Activated T-helper 17 cell treated with anti-CD3 and anti-CD28 coated beads, Interleukin-2, amount 50 U/mL, for 72 hours (primary cell): ENCODE results near the gene KCND3. TPM values are rescaled to one million over a fixed set of nuclear protein-coding genes. Genes with fewer than 3 reads are reported as not detected.
"Not testable (repeated sequence)": the region's sequence is repeated elsewhere in the genome, so short reads cannot be mapped to it uniquely, and the experiment has no call there.

ENCODE experiments used
- ATAC-seq: fragments of 150-1000 bp; cut with Tn5 transposase; replicated peaks from 2 replicates; pipeline ENCODE4 v1.10.0; 2021; ENCODE audit warnings: mild to moderate bottlenecking, moderate library complexity
- H3K27ac Mint-ChIP-seq: one replicate; pipeline ENCODE4 v1.8.0; 2022; ENCODE audit warnings: mixed read lengths
- H3K27me3 Mint-ChIP-seq: one replicate; pipeline ENCODE4 v1.8.0; 2022; ENCODE audit warnings: mixed read lengths
- H3K36me3 Mint-ChIP-seq: one replicate; pipeline ENCODE4 v1.8.0; 2022; ENCODE audit warnings: low read depth, mild to moderate bottlenecking, mixed read lengths
- H3K4me1 Mint-ChIP-seq: one replicate; pipeline ENCODE4 v1.8.0; 2022; ENCODE audit warnings: mixed read lengths
- H3K4me3 Mint-ChIP-seq: one replicate; pipeline ENCODE4 v1.8.0; 2022; ENCODE audit warnings: mild to moderate bottlenecking, mixed read lengths
- H3K9me3 Mint-ChIP-seq: one replicate; pipeline ENCODE4 v1.8.0; 2022; ENCODE audit warnings: mixed read lengths
- total RNA-seq, 2 donors: library from RNA; stranded (reverse); gene quantifications; one replicate each; pipeline ENCODE4 v1.2.3, GENCODE V29; 2022

The KCND3 gene
- total RNA-seq, 2 donors from 2014 or later, result not detected

DNA sequence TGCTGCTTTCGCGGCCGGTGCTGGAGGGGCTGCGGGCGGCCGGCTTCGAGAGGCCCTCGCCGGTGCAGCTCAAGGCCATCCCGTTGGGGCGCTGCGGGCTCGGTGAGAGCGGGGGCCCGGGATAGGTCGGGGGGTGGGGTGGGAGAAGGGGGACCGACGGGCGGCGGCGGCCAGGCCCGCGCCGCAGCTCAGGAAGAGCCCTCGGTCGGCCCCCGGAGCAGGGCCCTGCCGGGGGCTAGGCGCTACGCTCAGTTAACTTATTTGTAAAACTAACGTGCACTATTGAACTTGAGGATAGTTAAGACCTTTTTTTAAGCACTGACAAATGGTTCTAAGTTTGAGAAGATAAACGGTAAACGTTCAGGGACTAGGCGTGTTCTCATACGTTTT is 233.3 kb downstream of the KCND3 start:
- H3K4me3 Mint-ChIP-seq, result peak overlapping the region; percentile 89
- peaks cover 29% of the 10 kb centered on the region for H3K4me1 Mint-ChIP-seq
- no peaks in the 10 kb centered on the region for H3K9me3 Mint-ChIP-seq
- H3K36me3 Mint-ChIP-seq, result peaks cover 49% of the 10 kb centered on the region
- H3K27me3 Mint-ChIP-seq, result no peaks in the 10 kb centered on the region
- H3K27ac Mint-ChIP-seq, result peak overlapping the region; percentile 90
- ATAC-seq, result peak; percentile 25

DNA sequence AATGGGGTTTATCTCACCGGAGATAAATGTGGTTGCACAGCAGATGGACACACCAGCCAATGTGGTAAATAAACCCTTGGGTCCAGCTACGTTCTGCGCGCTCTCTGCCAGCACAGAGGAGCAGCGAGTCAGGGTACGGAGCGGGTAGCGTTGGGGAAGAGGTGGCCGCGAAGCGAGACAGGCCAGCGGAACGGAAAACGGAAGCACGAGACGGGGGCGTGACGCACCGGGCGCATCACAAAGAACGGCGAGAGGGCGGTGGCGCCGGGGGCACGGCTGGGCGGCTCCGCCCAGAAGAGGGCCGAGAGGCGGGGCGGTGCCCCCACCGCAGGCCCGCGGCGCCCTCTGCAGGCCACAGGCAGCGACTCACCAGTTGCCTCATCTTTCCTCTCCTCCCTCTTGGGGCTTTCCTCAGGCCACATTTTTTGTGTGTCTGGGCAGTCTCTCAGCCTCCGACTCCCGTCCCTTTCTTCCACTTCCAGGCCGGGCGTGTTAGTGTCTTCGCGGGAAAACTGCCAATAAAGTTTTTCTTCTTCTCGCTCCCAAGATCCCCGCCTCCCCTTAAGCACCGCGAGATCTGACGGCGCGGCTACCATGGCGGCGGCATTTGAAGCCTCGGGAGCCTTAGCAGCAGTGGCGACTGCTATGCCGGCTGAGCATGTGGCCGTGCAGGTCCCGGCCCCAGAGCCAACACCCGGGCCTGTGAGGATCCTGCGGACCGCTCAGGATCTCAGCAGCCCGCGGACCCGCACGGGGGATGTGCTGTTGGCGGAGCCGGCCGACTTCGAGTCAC is 233.9 kb downstream of the KCND3 start, which contains the start of gene DDX20:
DDX20 (plus strand) TSS at position 571 of the 793 bp plus-strand sequence; CDS start at position 595, 24 bp downstream.
- peak; percentile 93 for ATAC-seq
- Mint-ChIP-seq H3K36me3 (peaks cover 43% of the 10 kb centered on the region), H3K27ac (peak within 1 kb of the TSS; percentile 90), H3K27me3 (no peaks in the 10 kb centered on the region), H3K4me1 (peaks cover 29% of the 10 kb centered on the region), H3K4me3 (peak within 1 kb of the TSS; percentile 89), H3K9me3 (no peaks in the 10 kb centered on the region)

DNA sequence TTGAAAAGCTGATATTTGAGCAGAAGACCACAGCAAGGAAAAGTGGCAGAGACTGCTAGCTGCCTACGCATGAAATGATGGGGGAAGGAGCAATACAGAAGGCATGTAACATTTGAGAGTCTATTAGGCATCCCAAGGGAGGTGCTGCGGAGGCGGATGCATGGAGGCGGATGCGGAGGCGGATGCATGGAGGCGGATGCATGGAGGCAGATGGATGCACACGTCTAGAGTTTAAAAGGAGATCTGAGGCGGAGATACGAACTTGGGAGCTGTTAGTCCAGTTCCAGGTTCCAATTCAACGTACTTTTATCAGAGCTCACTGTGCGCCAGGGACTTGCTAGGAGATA is 234.5 kb downstream of the KCND3 start:
- no peaks in the 10 kb centered on the region for H3K9me3 Mint-ChIP-seq
- H3K27me3 Mint-ChIP-seq, result no peaks in the 10 kb centered on the region
- H3K4me1 Mint-ChIP-seq, result peaks cover 26% of the 10 kb centered on the region
- no peak for ATAC-seq
- H3K27ac Mint-ChIP-seq, result peak overlapping the region; percentile 90
- peaks cover 38% of the 10 kb centered on the region for H3K36me3 Mint-ChIP-seq
- H3K4me3 Mint-ChIP-seq, result peak overlapping the region; percentile 89

DNA sequence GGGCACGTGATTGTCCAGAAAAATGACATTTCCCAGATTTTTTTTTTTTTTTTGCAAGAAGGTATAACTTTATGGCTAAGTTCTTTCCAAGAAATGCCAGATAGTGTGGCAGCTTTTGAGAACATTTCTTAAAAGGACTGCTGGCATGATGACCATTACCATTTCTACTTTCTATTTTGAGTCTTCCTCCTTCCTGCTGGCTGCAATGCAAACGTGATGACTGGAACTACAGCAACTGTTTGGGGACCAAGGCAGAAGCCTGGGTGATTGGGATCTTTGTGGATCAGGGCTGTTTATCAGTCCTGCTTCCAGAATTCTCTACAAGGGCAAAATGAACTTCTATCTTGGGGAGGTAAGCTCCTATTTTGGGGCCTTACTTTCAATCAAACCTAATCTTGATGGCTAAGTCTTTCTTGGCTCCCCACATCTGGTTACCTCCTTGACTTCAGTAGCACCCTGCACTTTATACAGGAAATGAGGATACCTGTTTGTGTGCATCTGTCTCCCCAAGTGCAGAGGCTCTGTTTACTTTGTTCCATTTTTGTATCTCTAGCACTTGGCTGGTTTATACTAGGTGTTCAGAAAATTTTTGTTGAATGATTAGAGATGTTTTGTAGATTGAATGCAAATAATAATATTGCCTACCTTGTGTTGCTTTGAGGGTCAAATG is 237.4 kb downstream of the KCND3 start:
- H3K4me3 Mint-ChIP-seq, result no peak overlapping the region
- no peak for ATAC-seq
- no peaks in the 10 kb centered on the region for H3K27me3 Mint-ChIP-seq
- H3K27ac Mint-ChIP-seq, result no peak overlapping the region
- H3K36me3 Mint-ChIP-seq, result peaks cover 9% of the 10 kb centered on the region
- H3K4me1 Mint-ChIP-seq, result peaks cover 19% of the 10 kb centered on the region
- H3K9me3 Mint-ChIP-seq, result no peaks in the 10 kb centered on the region

DNA sequence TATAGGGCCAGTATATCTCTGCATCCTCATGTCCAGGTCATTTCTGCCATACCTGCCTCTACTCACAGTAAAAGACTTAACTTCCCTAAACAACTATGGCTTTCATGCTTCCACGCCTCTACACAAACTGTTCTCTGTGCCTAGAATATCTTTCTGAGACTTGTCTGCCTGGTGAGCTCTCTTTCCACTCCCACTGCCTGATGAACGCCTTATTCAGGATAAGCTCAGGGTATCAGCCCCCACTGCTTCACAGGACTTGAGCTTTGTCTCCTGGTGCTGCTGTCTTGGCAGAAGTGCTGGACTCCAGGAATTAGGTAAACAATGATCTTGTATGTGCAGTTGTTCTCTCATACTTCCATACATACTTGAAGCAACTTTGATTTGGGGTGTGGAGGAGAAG is 238.6 kb downstream of the KCND3 start:
- no peaks in the 10 kb centered on the region for H3K27me3 Mint-ChIP-seq
- H3K36me3 Mint-ChIP-seq, result peaks cover 7% of the 10 kb centered on the region
- H3K4me3 Mint-ChIP-seq, result no peak overlapping the region
- no peak for ATAC-seq
- H3K4me1 Mint-ChIP-seq, result peaks cover 14% of the 10 kb centered on the region
- no peak overlapping the region for H3K27ac Mint-ChIP-seq
- no peaks in the 10 kb centered on the region for H3K9me3 Mint-ChIP-seq

DNA sequence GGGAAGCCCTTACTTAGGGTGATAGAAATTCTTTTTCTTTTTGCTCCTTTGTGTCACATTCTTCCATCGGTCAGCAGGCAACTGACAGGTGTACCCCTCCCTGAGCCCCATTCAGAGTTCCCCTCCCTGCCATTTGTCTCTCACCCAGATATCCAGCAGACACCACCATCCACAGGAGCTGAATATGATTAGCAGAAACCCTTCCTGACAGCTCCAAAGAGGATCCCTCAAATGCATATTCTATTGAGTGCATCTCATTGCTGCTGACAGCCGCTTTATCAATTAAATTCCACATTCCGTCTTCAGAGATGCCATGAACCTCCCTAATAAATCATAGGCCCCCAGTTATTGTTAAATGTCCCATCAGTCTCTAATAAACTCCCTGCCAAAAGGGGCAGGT is 239.8 kb downstream of the KCND3 start:
- Mint-ChIP-seq H3K27ac (no peak overlapping the region), H3K4me3 (no peak overlapping the region), H3K4me1 (peaks cover 9% of the 10 kb centered on the region), H3K36me3 (no peaks in the 10 kb centered on the region), H3K9me3 (no peaks in the 10 kb centered on the region), H3K27me3 (no peaks in the 10 kb centered on the region)
- ATAC-seq, result no peak

DNA sequence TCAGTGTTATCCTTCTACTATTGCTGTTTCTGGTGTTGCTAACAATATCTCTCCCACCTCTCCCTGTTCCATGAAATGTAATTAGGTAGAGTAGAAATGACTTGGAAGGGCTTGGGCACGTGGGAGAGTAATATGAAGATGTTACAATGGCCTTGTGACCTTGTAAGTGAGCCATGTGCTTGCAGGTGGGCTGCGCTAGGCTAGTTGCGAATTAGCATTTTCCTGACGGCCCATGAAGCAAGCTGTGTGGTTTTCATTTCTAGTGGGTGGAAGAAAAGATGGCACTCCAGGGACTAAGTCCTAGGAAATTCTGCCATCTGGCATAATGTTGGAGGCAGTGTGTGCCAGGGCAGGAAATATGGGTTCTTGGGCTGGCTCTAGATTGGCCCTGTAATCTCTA is 241.5 kb downstream of the KCND3 start:
- H3K4me3 Mint-ChIP-seq, result no peak overlapping the region
- no peak overlapping the region for H3K27ac Mint-ChIP-seq
- no peaks in the 10 kb centered on the region for H3K36me3 Mint-ChIP-seq
- H3K4me1 Mint-ChIP-seq, result peaks cover 7% of the 10 kb centered on the region
- no peak for ATAC-seq
- no peaks in the 10 kb centered on the region for H3K27me3 Mint-ChIP-seq
- H3K9me3 Mint-ChIP-seq, result no peaks in the 10 kb centered on the region

DNA sequence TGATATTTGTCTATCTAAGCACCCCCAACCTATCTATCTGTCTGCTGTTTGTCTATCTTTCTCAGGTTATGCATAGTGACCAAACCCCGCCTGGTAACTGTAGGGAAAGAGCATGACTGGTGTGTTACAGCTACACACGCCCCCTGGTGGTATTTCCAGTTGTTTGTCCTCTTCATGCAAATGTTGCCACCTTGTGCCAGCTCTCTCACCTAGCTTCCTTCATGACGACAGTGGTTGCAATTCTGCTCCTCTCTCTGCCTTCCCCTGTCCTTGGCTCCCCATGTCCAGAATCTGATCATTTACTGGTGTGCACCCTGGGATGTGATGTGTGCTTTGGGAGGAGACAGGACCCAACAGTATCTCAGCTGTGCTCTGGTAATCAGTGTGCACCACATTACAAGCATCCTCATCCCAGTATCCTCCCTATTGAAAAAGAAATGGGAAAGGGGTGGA is 242.2 kb downstream of the KCND3 start:
- H3K4me3 Mint-ChIP-seq, result no peak overlapping the region

DNA sequence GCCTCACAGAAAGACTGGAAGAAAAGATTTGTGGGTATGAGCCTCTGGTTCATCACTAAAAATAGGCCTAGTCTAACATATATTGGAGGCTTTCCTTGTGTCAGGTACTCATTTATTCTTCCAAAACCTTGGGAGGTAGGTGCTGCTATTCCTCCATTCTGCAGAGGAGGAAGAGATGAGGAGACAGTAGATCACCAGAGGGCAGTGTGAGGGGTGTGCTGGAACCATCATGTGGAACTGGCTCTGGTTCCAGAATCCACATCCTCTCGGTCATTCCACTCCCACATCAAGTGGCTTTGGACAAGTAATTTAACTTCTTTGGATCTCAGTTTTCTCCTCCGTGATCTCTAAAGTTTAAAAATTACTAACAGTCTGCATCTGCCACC is 242.9 kb downstream of the KCND3 start:
- Mint-ChIP-seq H3K4me3 (no peak overlapping the region), H3K36me3 (no peaks in the 10 kb centered on the region), H3K27me3 (no peaks in the 10 kb centered on the region), H3K4me1 (peaks cover 7% of the 10 kb centered on the region), H3K9me3 (no peaks in the 10 kb centered on the region), H3K27ac (no peak overlapping the region)
- ATAC-seq, result no peak

More for the DNA sequence above, 242.2 kb downstream of the KCND3 start:
- Mint-ChIP-seq H3K9me3 (no peaks in the 10 kb centered on the region), H3K36me3 (no peaks in the 10 kb centered on the region), H3K27ac (no peak overlapping the region), H3K27me3 (no peaks in the 10 kb centered on the region), H3K4me1 (peaks cover 7% of the 10 kb centered on the region)
- peak; percentile 97 for ATAC-seq

DNA sequence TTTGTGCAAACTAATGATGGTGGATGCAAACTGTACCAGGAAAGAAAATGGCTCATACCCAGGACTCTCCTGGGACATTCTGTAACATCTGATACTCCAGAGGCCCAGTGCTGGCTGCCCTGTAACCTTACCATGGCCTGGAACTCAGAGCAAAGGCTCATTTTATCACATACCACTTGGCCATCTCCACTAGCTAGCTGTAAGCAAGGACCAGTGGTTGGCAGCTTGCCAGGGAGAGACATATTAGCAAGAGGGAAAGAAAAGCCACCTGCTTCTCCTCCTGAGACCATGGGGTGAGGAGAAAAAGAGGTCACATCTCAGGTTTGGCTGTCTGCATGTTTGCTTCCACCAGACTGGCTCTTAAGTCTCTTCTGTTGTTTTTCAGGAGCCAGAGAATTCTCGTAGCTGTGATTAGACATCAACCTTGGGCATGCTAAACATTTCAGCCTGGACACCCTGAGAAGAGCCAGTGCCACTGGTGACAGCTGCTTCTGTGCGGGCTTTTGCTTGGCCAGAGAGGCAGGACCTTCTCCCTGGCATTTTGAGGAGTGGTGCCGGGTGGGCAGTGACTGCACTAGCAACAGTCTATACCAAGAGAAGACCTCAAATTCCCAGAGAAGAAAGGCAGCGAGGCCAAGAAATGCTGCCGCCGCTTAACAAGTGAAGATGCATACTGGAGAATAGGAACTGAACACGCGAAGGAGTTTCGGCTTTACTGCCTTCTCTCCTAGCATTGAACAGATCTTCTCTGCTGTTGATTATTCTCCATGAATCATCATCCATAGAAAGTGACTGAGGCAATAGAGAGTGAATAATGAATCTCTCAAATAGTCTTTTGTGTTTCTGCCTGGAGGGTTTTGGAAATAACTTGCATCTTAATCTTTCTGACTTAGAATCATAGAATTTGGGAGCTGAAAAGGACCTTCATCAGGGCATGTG is 243.5 kb downstream of the KCND3 start:
- ATAC-seq, result no peak
- Mint-ChIP-seq H3K4me3 (no peak overlapping the region), H3K36me3 (no peaks in the 10 kb centered on the region), H3K27ac (no peak overlapping the region), H3K9me3 (no peaks in the 10 kb centered on the region), H3K4me1 (peaks cover 7% of the 10 kb centered on the region), H3K27me3 (peaks cover 2% of the 10 kb centered on the region)

DNA sequence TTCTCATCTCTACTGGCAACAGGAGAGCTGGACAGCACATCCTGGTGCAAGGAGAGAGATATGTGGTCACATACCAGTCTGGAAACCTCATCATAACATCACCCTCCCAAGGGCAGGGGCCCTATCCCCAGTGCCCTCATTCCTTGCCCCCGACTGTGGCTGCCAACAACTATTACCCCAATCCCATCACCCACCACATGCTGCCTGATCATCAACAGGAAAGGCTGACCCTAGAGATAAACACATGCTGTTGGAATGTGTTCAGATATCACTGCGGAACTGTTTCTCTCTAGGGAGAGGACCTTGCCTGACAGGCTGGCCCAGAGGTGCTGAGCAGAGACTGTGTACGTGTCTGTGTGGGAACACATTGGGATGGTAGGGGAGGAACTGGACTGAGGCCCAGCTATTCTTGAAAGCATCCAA is 245.8 kb downstream of the KCND3 start:
- peaks cover 3% of the 10 kb centered on the region for H3K27me3 Mint-ChIP-seq
- no peak overlapping the region for H3K4me3 Mint-ChIP-seq
- no peaks in the 10 kb centered on the region for H3K36me3 Mint-ChIP-seq
- no peak overlapping the region for H3K27ac Mint-ChIP-seq
- no peak for ATAC-seq
- H3K9me3 Mint-ChIP-seq, result no peaks in the 10 kb centered on the region
- H3K4me1 Mint-ChIP-seq, result peaks cover 7% of the 10 kb centered on the region

DNA sequence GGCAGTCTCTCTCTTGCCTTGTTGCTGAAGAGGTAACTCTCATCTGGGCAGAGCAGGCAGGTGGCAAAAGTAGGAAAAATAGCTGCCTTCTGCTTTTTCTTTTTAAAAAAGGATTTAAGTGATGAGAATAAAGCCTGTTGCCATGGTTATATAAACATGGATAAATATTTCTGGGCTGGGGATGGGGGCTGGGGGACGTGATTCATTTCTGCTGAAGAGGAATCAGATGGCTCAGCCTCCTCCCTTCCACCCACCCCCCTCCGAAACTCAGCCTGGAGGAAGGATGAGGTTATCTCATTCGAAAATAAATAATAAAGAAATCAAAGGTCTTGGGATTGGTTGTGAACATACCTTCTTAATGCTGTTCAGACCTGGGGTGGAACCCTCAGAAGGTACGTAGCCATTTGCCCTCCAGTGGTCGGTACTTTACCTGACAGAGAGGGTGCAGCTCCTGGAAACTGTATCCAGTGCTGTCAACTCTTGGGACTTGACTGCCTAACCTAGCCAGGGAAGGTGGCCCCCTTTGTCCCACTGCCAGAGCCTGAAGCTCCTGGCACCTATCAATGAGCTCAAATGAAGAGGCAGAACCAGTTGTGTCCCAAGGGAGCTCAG is 246.4 kb downstream of the KCND3 start:
- no peaks in the 10 kb centered on the region for H3K9me3 Mint-ChIP-seq
- no peak overlapping the region for H3K27ac Mint-ChIP-seq
- H3K36me3 Mint-ChIP-seq, result no peaks in the 10 kb centered on the region
- peaks cover 9% of the 10 kb centered on the region for H3K4me1 Mint-ChIP-seq
- no peak for ATAC-seq
- no peak overlapping the region for H3K4me3 Mint-ChIP-seq
- peaks cover 4% of the 10 kb centered on the region for H3K27me3 Mint-ChIP-seq

DNA sequence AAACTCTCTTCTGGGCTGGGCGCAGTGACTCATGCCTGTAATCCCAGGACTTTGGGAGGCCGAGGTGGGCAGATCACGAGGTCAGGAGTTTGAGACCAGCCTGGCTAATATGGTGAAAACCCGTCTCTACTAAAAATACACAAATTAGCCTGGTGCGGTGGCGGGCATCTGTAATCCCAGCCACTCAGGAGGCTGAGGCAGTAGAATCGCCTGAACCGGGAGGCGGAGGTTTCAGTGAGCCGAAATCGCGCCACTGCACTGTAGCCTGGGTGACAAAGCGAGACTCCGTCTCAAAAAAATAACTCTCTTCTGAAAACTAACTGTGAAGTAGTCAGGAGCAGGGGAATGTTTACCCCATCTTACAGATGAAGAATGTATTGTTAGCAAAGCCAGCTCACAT is 247.2 kb downstream of the KCND3 start:
- H3K27me3 Mint-ChIP-seq, H3K9me3 Mint-ChIP-seq, H3K4me3 Mint-ChIP-seq, ATAC-seq, H3K36me3 Mint-ChIP-seq, H3K4me1 Mint-ChIP-seq, H3K27ac Mint-ChIP-seq: not testable (repeated sequence)
